Measurements from ENCODE around the gene CASZ1. TPM values are rescaled to one million over a fixed set of nuclear protein-coding genes. Genes with fewer than 3 reads are reported as not detected.

Gene CASZ1
- total RNA-seq, 1 experiment from 2014 or later, result 12.6 TPM

DNA sequence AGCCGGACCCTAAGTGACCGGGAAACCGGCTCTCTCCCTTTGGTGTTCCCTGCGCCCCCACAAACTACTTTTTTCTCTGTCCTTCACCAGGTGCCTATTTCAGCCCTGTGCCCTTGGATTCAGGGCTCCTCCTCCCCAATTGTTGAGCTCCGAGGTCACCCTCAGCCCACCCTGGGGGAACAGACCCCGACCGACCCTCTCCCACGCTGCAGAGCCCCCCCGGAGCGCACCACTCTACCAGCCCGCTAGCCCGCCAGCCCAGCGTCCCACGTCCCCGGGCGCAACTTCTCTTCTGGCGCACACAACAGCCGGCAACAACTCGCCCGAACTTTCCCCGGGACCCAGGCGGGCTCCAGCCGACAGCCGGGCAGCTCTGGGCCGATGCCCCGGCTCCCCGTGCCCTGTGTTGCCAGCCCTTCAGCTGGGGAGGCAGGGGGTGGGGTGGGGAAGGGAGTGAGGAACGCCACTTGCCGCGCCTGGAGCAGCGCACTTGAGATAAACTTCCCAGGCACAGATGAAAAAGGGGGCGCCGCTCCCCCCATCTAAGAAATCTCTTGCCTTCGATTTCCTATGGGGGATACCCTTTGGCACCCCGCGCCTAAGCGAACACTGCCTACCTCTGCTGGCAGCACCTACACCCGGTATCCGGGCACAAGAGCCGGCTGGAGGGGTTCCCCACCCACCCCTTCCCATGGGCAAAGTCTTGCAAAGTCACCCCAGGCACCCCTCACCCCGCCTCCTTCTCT lies 997 bp downstream of the CASZ1 start:
- Mint-ChIP-seq H3K9me3 (ENCODE audit: low read depth, unreplicated experiment) (no peaks in the 10 kb centered on the region), H3K36me3 (ENCODE audit: insufficient read depth, unreplicated experiment) (peaks cover 40% of the 10 kb centered on the region), H3K27me3 (ENCODE audit: unreplicated experiment) (peaks cover 21% of the 10 kb centered on the region), H3K4me3 (ENCODE audit: low read depth, unreplicated experiment) (peak overlapping the region; percentile 81), H3K4me1 (ENCODE audit: low read depth, unreplicated experiment) (peaks cover 7% of the 10 kb centered on the region), H3K27ac (ENCODE audit: unreplicated experiment) (no peak overlapping the region)
- intact Hi-C loops (cut with micrococcal nuclease; ENCODE audit: unreplicated experiment), result loop anchor here (10.0 kb wide), 1 partner anchor 281 kb away; no protein-coding TSS in a partner anchor
- no peak for DNase-seq
- TF ChIP-seq, protein P1, sequence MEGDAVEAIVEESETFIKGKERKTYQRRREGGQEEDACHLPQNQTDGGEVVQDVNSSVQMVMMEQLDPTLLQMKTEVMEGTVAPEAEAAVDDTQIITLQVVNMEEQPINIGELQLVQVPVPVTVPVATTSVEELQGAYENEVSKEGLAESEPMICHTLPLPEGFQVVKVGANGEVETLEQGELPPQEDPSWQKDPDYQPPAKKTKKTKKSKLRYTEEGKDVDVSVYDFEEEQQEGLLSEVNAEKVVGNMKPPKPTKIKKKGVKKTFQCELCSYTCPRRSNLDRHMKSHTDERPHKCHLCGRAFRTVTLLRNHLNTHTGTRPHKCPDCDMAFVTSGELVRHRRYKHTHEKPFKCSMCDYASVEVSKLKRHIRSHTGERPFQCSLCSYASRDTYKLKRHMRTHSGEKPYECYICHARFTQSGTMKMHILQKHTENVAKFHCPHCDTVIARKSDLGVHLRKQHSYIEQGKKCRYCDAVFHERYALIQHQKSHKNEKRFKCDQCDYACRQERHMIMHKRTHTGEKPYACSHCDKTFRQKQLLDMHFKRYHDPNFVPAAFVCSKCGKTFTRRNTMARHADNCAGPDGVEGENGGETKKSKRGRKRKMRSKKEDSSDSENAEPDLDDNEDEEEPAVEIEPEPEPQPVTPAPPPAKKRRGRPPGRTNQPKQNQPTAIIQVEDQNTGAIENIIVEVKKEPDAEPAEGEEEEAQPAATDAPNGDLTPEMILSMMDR (IDR thresholded peaks at IDR 0.05; ENCODE audit: unreplicated experiment), result no peak
- CTCF ChIA-PET, result no interaction called here
- BruUV-seq (replicated peaks), result no TSS peak

GRCh38 chr1:10794724-10795275 lies 1.6 kb downstream of the CASZ1 start:
- CTCF ChIA-PET, result no interaction called here
- peak overlapping the region; percentile 81 for H3K4me3 Mint-ChIP-seq (ENCODE audit: low read depth, unreplicated experiment)
- H3K4me1 Mint-ChIP-seq (ENCODE audit: low read depth, unreplicated experiment), result peaks cover 6% of the 10 kb centered on the region
- TF ChIP-seq, protein P1 (IDR thresholded peaks at IDR 0.05; ENCODE audit: unreplicated experiment), result no peak
- H3K27ac Mint-ChIP-seq (ENCODE audit: unreplicated experiment), result no peak overlapping the region
- H3K9me3 Mint-ChIP-seq (ENCODE audit: low read depth, unreplicated experiment), result no peaks in the 10 kb centered on the region
- BruUV-seq (replicated peaks), result no TSS peak
- peaks cover 40% of the 10 kb centered on the region for H3K36me3 Mint-ChIP-seq (ENCODE audit: insufficient read depth, unreplicated experiment)
- intact Hi-C loops (cut with micrococcal nuclease; ENCODE audit: unreplicated experiment), result loop anchor here (10.0 kb wide), 1 partner anchor 280 kb away; no protein-coding TSS in a partner anchor
- DNase-seq, result peak; percentile 24
- H3K27me3 Mint-ChIP-seq (ENCODE audit: unreplicated experiment), result peaks cover 14% of the 10 kb centered on the region

DNA sequence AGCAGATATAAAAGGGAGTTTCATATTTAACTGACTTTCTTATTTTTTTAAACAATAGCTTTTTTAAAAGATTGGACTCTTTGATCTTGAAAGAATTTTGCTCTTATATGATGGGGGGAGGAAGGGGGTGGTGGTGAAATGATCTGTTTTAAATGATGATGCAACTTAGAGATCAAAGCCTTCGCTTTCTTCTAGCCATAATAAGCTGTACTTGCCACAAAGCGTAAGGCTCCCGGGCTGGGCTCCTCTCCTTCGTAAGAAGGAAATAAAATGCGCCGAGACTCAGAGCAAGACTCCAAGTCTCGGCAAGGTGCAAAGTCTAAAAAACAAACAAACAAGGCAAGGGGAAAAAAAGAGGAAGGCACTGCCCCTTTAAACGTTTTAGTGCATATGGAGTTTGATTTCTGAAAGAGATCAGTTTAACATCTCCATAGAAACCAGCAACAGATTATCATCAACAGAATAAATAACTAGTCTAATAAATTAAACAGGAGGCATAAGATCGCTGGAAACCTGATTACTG lies 3.3 kb downstream of the CASZ1 start:
- TF ChIP-seq, protein P1 (IDR thresholded peaks at IDR 0.05; ENCODE audit: unreplicated experiment), result no peak
- CTCF ChIA-PET, result interaction anchor here (0.6 to 1.0 kb wide), 2 partner anchors 101 to 539 kb away, joined by 3 to 4 read pairs; no protein-coding TSS in a partner anchor
- H3K9me3 Mint-ChIP-seq (ENCODE audit: low read depth, unreplicated experiment), result no peaks in the 10 kb centered on the region
- H3K4me1 Mint-ChIP-seq (ENCODE audit: low read depth, unreplicated experiment), result no peaks in the 10 kb centered on the region
- DNase-seq, result peak; percentile 30
- TSS peak; percentile 12 for BruUV-seq (replicated peaks)
- H3K36me3 Mint-ChIP-seq (ENCODE audit: insufficient read depth, unreplicated experiment), result peaks cover 33% of the 10 kb centered on the region
- peak overlapping the region; percentile 81 for H3K4me3 Mint-ChIP-seq (ENCODE audit: low read depth, unreplicated experiment)
- H3K27ac Mint-ChIP-seq (ENCODE audit: unreplicated experiment), result peak overlapping the region; percentile 80
- intact Hi-C loops (cut with micrococcal nuclease; ENCODE audit: unreplicated experiment), result loop anchor here (10.0 kb wide), 1 partner anchor 278 kb away; no protein-coding TSS in a partner anchor
- H3K27me3 Mint-ChIP-seq (ENCODE audit: unreplicated experiment), result no peaks in the 10 kb centered on the region

- Mint-ChIP-seq H3K27ac (ENCODE audit: unreplicated experiment) (no peak overlapping the region), H3K4me3 (ENCODE audit: low read depth, unreplicated experiment) (no peak overlapping the region), H3K27me3 (ENCODE audit: unreplicated experiment) (no peaks in the 10 kb centered on the region), H3K36me3 (ENCODE audit: insufficient read depth, unreplicated experiment) (peaks cover 28% of the 10 kb centered on the region), H3K4me1 (ENCODE audit: low read depth, unreplicated experiment) (no peaks in the 10 kb centered on the region), H3K9me3 (ENCODE audit: low read depth, unreplicated experiment) (no peaks in the 10 kb centered on the region)
- intact Hi-C loops (cut with micrococcal nuclease; ENCODE audit: unreplicated experiment), result loop anchor here (10.0 kb wide), 1 partner anchor 277 kb away; no protein-coding TSS in a partner anchor
- TF ChIP-seq, protein P1 (IDR thresholded peaks at IDR 0.05; ENCODE audit: unreplicated experiment), result no peak
- CTCF ChIA-PET, result interaction anchor here (0.6 to 1.1 kb wide), 2 partner anchors 13 to 539 kb away, joined by 3 to 4 read pairs; no protein-coding TSS in a partner anchor
- BruUV-seq (replicated peaks), result no TSS peak
- no peak for DNase-seq
Measured at GRCh38 chr1:10791105-10791951, 5.1 kb downstream of the CASZ1 start.
